HT1080 (cell line): ENCODE results near the gene IRS2. TPM values are rescaled to one million over a fixed set of nuclear protein-coding genes. Genes with fewer than 3 reads are reported as not detected.

Source experiments
- DNase-seq: peaks from one replicate; pipeline ENCODE4 v3.0.0-alpha.2; 2015; ENCODE audit warnings: low read depth
- total RNA-seq: library from RNA; depleted of rRNA; stranded (reverse); fragments of >200 nt; shearing (Covaris generic); gene quantifications from 2 replicates; pipeline ENCODE4 v1.2.3, GENCODE V29; 2014

Gene IRS2
- total RNA-seq, 1 experiment from 2014 or later = 5.0 TPM

GRCh38 chr13:109760402-109760801 lies 26.0 kb downstream of the IRS2 start:
- DNase-seq = no peak

DNA sequence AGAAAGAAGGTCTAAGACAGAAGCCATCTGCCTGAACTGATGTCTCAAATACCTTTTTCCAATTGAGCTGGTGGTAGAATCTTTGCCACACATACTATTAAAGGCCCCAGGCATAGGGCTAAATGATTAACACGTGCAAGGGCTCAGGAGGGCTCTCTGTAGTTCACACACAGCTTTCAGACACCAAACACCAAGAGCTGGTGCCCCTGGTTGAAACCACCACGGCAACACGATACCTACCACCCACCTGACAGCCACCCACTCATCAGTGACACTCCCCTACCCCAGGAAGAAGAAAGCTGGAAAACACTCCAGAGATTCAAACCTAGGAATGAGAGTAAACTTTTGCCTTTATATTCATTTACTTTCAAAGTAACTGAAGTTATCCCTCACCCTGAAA lies 26.8 kb downstream of the IRS2 start:
- no peak for DNase-seq

DNA sequence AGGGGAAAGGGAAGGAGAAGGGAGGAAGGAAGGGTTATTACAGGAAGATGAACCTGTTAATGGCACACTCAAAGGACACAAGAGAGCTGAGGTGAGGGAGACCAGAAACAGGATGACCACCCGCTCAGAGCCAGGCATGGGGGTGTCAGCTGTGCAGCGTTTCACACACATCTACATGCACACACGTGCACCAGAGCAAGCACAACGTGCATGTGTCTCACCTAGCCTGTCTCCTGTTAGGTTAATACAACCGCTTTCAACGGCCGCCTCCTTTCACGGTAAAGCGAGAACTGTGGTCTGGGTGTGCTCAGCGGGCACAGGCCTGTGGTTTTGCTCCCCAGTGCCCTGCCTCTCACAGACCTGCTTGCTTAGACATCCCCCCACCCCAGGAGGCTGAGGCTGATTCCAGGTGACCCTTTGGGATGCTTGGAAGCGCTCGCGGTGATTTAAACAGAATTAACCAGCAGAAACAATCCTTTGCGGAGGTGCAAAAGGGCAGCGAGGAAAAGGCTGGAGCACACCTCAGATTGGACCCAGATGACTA lies 27.4 kb downstream of the IRS2 start:
- DNase-seq = no peak

DNA sequence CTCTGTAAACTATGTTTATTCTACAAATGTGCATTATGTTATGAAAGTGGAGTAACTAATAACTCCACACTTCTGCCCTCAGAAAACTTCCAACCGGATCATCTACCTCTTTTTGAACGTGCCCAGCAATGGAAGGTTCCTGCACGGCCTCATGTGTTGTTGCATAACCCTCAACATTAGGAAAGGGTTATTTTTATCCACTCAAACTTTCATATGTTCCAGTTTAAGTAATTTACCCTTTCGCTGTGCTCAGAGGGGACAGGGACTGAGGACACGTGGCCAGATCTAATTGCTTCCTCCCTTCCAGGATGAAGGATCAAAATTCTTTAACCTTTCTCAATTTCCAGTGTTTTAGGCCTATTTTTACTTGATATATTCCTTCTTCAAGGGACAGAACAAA lies 29.6 kb downstream of the IRS2 start:
- DNase-seq = no peak

GRCh38 chr13:109755997-109756396 lies 30.4 kb downstream of the IRS2 start:
- DNase-seq = no peak

DNA sequence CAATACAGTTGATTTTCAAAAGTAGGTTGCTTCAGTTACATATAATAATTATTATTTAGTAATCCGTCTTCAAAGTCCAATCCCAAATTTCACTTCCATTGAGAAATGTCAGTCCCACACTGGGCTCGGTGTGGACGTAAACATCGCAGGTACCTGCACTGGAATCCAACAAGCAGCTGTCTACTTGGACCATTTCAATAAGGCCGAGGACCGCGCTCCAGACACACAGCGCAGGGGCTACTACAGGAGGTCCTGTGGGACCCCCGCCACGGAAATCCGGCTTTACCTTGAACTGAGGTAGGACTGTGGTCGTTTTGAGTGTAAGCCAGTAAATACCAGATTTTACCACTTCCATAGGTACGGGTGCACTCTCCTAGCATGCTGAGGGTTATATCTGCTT lies 30.8 kb downstream of the IRS2 start:
- no peak for DNase-seq

GRCh38 chr13:109751477-109751876 lies 34.9 kb downstream of the IRS2 start:
- DNase-seq = no peak

- DNase-seq = no peak
Measured at GRCh38 chr13:109750221-109750775, 36.1 kb downstream of the IRS2 start.

GRCh38 chr13:109749365-109749764 lies 37.0 kb downstream of the IRS2 start:
- DNase-seq = no peak

DNA sequence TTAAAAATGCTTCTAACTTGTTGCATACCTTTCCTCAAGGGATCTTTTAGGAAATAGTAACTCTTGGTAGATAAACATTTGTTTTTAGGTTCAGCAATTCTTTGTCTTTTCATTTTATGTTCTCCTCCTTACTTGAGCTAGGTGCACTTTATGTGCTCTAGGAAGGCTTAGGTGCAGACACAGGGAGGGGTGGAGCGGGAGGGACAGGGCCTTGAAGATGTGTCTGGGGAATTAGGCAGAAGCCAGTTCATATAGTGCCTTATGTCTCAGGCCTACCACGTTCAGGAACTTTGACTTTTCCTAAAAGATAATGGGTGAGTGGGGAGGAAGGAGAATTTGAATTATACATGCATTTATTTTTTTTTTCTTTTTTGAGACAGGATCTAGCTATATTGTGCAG lies 37.7 kb downstream of the IRS2 start:
- DNase-seq = no peak

DNA sequence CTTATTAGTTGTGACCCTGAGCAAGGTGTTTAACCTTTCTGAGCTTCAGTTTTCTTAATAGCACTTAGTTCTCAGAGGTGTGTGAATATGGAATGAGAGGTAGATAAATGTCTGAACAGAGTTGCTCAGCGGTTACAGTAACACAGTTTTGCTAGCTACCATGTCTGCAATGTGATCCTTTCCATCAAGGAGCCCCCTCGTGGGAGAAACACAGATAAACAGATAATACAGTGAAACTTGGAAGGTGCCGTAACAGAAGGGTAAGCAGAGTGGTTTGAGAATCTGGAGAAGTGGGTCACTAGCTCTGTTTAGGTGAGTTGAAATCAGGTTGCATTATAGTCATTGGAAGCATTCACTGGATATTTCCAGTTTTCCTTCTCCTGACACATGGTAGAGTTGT lies 38.9 kb downstream of the IRS2 start:
- no peak for DNase-seq

- DNase-seq = no peak
Measured at GRCh38 chr13:109746364-109746763, 40.0 kb downstream of the IRS2 start.

DNA sequence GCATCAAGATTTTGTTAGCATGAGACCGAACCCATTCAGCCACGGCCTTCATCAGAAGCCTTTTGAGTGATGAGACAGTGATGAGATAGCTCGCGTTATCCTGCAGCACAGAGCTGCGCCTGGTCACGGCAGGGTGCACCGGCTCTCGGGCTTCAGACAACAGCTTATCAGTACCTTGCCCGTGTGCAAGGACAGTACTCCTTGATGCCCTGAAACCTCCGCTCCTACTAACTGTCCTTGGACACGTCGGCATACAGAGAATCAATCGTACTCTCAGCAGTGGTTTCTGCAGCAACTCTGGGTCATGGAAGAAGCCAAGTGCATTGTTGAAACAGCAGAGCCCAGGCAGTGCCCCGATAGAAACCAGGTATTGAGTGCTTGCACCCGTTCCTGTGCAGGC lies 40.7 kb downstream of the IRS2 start:
- DNase-seq = no peak

DNA sequence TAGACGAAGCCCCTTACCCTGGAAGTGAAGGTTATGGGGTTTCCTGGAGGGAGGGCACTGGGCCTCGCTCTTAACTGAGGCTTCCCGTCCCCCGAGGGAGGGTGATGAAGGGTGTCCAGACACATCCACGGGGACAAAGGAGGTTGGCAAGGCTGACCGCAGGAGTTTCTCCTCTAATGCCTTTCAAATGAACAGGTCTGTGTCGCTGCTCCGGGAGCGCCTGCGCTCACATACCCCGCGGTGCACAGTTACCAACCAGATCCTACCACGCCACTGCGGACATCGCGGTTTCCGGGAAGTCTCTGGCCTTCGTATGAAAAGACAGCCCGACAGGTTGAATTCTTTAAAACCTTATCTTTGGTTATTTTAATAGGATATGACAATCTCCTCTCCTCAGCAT lies 41.3 kb downstream of the IRS2 start:
- DNase-seq = no peak

DNA sequence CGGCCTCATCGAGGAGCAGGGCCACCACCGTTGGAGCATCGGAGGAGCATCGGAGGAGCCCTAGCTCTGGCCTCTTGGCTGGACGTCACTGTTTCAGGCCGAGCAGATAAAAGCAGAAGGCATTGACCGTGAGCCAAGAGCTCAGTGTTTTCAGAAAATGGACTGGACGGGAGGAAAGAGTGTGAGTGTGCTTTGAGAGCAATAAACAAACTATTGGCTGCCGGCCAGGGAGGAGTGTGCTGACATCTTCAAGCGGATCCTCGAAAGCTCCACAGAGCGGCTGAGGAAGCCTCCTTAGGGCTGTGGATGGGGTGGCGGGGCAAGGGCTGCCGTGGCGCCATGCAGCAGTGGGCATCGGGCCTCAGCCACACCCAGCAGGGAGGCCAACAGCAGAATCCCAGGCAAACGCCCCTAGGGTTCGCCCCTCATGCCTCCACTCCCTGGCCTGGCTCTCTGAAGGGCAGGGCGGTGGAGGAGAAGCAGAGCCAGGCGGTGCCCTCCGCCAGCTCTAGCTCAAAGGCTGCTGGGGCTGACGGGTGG lies 41.8 kb downstream of the IRS2 start:
- DNase-seq = no peak

DNA sequence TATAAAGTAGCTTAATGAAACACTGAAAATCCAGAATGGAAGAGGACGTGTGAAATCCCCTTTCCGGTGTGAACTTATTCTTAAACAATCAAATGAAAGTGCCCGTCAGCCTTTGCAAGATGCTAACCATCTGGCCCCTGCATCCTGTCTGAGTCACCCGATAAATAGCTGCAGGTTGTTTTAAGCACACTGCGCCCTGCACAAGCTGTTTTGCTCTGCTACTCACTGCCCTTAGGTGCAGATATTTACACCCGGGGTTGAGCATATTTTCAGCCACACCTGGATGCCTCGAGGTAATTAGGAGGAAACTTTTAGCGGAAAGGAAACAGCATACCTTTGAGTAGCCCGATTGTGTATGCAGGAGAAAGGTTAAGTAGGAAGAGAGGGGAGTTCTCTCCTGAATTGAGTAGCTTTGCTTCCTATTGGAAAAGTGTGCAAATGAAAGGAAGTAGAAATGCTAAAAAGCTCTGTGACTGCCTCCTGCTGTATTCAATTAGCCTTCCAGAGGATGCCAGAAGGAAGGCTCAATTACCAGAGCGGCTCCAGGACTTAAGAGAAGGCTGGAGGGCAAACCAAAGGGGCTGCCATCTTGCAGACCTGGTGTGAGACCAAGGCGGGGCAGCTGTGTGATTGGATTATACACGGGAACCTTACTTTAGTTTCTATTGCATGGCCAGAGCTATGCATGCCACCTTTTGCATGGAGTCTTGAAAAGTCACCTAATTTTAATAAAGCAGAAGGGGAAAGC lies 42.5 kb downstream of the IRS2 start:
- peak; percentile 84 for DNase-seq

GRCh38 chr13:109741966-109742365 lies 44.4 kb downstream of the IRS2 start:
- no peak for DNase-seq

GRCh38 chr13:109740721-109741120 lies 45.7 kb downstream of the IRS2 start:
- no peak for DNase-seq

DNA sequence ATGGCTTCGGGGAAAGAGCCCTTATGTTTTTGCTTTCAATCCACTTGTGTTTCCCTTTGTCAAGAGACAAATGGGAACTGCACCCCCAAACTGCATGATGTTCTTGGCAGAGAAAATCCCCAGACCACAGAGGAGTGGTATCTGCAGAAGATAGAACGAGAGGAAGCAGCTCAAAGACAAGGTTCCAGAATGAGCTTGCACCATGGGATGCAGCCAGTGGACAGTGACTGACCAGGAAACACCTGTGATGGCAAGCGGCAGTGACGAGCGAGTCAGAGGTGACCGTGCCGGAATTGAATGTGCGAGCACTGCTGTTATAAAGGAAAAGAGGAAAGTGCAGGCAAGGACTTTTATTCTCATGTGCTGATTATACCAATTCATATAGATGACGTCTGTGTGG lies 46.3 kb downstream of the IRS2 start:
- peak; percentile 28 for DNase-seq

DNA sequence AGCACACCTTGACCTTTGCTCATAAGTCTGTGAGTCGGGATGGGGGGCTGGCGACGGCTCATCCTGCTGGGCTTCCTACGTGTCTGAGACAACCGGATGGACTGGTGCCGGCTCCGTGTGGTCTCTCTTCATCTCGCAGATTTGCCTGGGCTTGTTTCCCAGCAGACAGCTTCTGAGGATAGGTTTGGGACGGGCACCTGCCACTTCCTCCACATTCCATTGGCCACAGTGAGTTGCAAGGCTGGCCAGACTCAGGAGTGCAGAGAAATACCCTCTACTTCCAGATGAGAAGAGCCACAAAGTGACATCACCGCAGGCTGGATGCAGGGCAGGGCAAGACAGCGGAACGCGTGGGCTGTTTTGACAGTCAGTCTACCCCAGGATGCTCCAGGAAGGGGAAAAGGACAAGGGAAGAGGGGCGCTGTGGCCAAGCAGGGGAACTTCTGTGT lies 48.1 kb downstream of the IRS2 start:
- DNase-seq = no peak

DNA sequence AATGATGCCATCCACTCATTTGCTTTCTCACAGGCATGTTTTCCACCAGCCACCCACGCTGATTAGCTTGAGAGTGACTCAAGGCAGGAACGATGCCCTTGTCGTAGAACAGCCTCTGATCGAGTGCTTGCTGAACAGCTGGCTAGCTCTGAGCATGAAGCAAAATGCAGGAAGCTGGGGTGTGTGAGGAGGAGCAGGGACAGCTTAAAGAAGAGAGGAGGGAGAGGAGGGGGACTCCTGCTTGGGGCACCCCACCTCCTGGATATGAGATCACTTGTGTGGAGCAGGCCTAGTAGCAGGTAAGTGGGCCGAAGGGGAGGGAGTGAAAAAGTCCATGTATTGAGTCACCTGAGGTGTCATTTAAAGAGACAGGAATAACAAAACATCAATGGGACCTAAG lies 48.8 kb downstream of the IRS2 start:
- DNase-seq = no peak

DNA sequence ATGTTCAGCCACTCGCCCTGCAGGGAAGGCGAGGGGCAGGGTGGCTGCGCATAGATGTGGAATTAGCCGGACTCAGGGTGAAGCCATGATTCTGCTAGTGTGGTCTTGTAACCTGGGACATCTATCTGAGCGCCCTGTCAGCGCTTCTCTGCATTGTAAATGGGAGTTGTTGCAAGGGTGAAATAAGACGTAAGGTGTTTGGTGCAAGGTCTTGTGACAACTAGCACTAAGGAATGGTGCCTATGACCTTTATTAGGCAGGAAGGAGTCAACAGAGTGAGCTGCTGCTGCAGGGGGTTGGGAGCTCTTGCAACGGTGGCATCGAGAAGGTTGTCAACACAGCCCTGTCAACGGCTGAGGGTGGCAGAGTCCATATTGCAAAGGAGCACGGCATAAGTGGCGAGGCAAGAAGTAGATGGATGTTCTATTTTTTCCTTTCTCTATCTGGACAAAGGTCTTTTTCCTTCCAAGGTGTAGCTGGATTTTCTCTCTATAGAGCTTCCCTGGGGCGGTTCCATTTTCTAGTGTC lies 49.3 kb downstream of the IRS2 start:
- DNase-seq = no peak
